Measurements from ENCODE around the gene TFEC.

- TF ChIP-seq POLR2AphosphoS5 (IDR thresholded peaks at IDR 0.05; ENCODE audit: low read depth, low read length) (no peak), POLR2A (IDR thresholded peaks at IDR 0.05; ENCODE audit: low read depth, low read length) (no peak)
These were observed 106.2 kb downstream of the TFEC start for GRCh38 chr7:115924411-115924810.

All from GM12892 (cell line).